Measurements from ENCODE around the gene GPX1.

The GPX1 gene

DNA sequence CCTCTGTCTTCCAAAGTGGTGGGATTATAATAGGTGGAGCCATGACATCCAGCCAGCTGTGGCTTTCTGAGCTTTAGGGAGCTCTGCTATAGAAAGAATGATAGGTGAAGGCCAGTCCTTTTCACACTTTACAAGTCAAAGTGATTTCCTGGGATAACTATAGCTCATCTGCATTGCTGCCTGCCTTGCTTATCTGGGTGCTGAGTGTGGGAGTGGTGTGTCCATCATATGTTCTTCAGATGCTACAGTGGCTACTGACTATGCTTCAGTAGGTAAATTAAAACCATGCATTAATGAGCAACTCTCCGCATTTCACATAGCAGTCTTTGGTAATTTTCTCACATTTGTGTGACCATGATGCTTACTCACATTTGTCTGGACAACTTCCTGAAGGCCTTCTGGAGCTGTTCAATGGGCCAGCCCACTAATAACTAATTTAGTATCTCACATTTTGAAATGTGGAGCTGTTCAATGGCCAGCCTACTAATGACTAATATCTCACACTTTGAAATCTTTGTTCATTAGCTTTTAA, 30.2 kb upstream of the GPX1 start:
- Histone ChIP-seq H3K9me3 (no peaks in the 10 kb centered on the region), H3K27ac (no peak overlapping the region), H3K4me3 (no peak overlapping the region), H3K9ac (no peak overlapping the region), H4K20me1 (peaks cover 100% of the 10 kb centered on the region), H3K27me3 (no peaks in the 10 kb centered on the region), H3K4me2 (peak overlapping the region; percentile 1; the same call in 1 of the 2 replicates), H3K4me1 (peaks cover 44% of the 10 kb centered on the region), H3K36me3 (peaks cover 80% of the 10 kb centered on the region)
- TF ChIP-seq Cebpa-rat (IDR thresholded peaks at IDR 0.05) = no peak

DNA sequence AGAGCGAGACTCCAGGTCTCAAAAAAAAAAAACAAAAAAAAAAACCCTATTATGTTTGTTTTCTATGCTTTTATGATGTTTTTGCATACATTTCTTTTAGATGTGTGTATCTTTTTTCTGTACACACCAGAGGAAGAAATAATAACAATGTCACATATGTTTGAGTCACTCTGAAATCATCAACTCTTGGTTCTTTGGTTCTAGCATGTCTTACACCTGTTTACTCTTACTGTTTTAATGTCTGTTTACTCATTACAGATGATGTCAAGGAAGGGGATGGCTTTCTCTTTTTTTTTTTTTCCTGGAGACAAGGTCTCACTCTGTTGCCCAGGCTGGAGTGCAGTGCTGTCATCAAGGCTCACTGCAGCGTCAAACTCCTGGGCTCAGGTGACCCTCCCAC, 29.6 kb upstream of the GPX1 start:
- Histone ChIP-seq H3K36me3 (peaks cover 80% of the 10 kb centered on the region), H3K4me3 (no peak overlapping the region), H4K20me1 (peaks cover 100% of the 10 kb centered on the region), H3K9me3 (no peaks in the 10 kb centered on the region), H3K4me2 (no peak overlapping the region; the same call in 1 of the 2 replicates), H3K4me1 (peaks cover 38% of the 10 kb centered on the region), H3K9ac (no peak overlapping the region), H3K27ac (no peak overlapping the region), H3K27me3 (no peaks in the 10 kb centered on the region)
- TF ChIP-seq Cebpa-rat (IDR thresholded peaks at IDR 0.05) = no peak

DNA sequence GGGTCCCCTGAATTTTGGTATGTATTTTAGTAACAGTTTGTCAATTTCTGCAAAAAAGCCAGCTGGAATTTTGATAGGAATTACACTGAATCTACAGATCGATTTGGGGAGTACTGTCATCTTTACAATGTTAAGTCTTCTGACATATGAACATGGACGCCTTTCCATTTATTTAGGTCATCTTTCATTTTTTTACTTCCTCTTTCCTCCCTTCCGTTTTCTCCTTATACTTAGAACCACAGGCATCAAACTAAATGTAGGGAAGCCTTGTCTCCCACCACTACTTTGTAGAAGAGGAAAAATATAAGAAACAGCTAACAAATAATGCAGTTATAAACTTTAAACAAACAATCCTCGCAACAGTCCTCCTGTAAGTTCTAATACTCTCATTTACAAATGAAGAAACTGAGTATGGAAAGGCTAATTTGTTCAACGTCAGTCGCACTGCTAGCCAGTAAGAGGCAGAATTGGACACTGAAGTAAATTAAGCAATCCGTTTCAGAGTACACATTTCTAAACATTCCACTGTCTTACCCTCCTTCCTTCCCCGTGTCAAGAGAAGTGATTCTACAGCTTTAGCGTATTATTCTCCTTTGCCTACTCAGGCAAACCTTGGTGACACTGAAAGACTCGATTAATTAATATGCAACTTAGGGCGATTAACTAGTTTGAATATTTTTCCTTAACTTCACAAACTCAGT, 28.1 kb upstream of the GPX1 start:
- Histone ChIP-seq H3K4me3 (no peak overlapping the region), H3K27me3 (no peaks in the 10 kb centered on the region), H3K9ac (0 out of 2 replicates have a peak overlapping the region, but pooled peaks have one; percentile 34), H3K36me3 (peaks cover 80% of the 10 kb centered on the region), H3K9me3 (0 out of 2 replicates have a peak, but pooled peaks cover 3% of the 10 kb centered on the region), H4K20me1 (peaks cover 100% of the 10 kb centered on the region), H3K4me1 (peaks cover 37% of the 10 kb centered on the region), H3K27ac (peak overlapping the region; percentile 25; the same call in 1 of the 2 replicates), H3K4me2 (peak overlapping the region; percentile 78)
- TF ChIP-seq Cebpa-rat (IDR thresholded peaks at IDR 0.05) = no peak

DNA sequence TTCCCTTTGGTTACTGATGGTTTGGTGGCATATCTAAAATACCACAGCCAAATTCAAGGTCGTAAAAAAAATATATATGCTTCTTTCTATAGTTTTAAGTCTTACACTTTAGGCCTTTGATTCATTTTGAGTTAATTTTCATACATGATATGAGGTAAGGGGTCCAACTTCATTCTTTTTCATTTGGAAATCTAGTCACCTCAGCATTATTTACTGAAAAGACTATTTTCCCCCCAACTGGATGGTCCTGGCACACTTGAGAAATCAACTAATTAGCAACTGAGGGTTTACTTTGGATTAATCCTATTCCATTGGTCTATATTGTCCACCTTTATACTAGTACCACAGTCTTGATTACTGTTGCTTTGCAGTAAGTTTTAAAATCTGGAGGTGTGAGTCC, 27.5 kb upstream of the GPX1 start:
- H3K36me3 ChIP-seq = peaks cover 80% of the 10 kb centered on the region
- H3K27ac ChIP-seq = no peak overlapping the region
- peaks cover 100% of the 10 kb centered on the region for H4K20me1 ChIP-seq
- no peak overlapping the region for H3K4me3 ChIP-seq
- H3K4me1 ChIP-seq = peaks cover 37% of the 10 kb centered on the region
- H3K9me3 ChIP-seq = 0 out of 2 replicates have a peak, but pooled peaks cover 5% of the 10 kb centered on the region
- peak overlapping the region; percentile 78 for H3K4me2 ChIP-seq
- H3K27me3 ChIP-seq = no peaks in the 10 kb centered on the region
- H3K9ac ChIP-seq = no peak overlapping the region
- TF ChIP-seq Cebpa-rat (IDR thresholded peaks at IDR 0.05) = no peak

DNA sequence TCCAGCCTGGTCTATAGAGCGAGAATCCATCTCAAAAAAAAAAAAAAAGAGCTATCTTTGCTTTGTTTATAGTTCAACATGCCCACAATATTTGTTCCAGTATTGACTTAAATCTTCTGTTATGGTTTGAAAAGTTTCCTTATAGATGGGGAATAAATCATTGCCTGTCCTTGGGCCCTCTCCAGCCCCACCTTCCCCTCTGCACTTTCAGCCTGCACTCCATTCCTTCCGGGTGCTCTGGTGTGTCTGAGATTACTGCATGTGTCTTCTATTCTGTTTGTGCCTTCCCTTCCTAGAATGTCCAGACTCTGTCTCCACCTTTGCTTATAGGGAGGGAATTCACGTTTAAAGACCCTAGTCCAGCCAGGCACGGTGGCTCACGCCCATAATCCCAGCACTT, 25.2 kb upstream of the GPX1 start:
- peaks cover 100% of the 10 kb centered on the region for H4K20me1 ChIP-seq
- H3K4me3 ChIP-seq = no peak overlapping the region
- H3K9me3 ChIP-seq = peaks cover 21% of the 10 kb centered on the region
- no peak for TF ChIP-seq Cebpa-rat (IDR thresholded peaks at IDR 0.05)
- H3K36me3 ChIP-seq = peaks cover 74% of the 10 kb centered on the region
- H3K4me2 ChIP-seq = no peak overlapping the region
- H3K27me3 ChIP-seq = no peaks in the 10 kb centered on the region
- H3K9ac ChIP-seq = no peak overlapping the region
- H3K4me1 ChIP-seq = peaks cover 33% of the 10 kb centered on the region
- no peak overlapping the region for H3K27ac ChIP-seq

DNA sequence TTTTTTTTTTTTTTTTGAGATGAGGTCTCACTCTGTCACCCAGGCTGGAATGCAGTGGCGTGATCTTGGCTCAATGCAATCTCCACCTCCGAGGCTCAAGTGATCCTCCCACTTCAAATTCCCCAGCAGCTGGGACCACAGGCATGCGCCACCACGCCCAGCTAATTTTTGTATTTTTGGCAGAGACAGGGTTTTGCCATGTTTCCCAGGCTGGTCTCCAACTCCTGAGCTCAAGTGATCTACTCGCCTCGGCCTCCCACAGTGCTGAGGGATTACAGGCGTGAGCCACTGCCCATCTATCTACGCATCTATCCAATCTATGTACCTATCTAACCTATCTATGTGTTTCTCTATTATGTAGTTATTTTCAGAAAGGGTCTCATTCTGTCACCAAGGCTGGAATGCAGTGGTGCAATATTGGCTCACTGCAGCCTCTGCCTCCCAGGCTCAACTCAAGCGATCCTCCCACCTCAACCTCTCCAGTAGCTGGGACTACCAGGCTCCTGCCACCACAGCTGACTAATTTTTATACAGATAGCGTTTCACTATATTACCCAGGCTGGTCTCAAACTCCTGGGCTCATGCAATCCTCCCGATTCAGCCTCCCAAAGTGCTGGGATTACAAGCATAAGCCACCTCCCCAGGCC, 20.2 kb upstream of the GPX1 start:
- Histone ChIP-seq H3K4me1 (peaks cover 23% of the 10 kb centered on the region), H3K9me3 (peaks cover 35% of the 10 kb centered on the region), H3K36me3 (peaks cover 93% of the 10 kb centered on the region), H3K27ac (no peak overlapping the region), H3K4me3 (no peak overlapping the region), H3K9ac (no peak overlapping the region), H3K27me3 (no peaks in the 10 kb centered on the region), H4K20me1 (peaks cover 100% of the 10 kb centered on the region), H3K4me2 (0 out of 2 replicates have a peak overlapping the region, but pooled peaks have one; percentile 55)
- TF ChIP-seq Cebpa-rat (IDR thresholded peaks at IDR 0.05) = no peak

DNA sequence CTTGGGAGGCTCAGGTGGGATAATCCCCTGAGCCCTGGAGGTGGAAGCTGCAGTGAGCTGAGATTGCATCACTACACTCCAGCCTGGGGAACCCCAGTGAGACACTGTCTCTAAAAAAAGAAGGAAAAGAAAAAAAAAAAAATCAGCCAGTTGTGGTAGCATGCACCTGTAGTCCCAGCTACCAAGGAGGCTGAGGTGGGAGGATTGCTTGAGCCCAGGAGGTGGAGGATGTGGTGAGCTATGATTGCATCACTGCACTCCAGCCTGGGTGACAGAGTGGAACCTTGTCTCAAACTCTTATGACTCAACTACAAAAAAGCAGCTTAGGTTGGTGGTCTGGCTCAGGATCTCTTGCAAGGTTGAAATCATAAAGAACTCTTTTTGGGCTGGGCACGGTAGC, 19.3 kb upstream of the GPX1 start:
- Histone ChIP-seq H3K9ac (no peak overlapping the region), H3K27me3 (no peaks in the 10 kb centered on the region), H3K4me3 (no peak overlapping the region), H3K9me3 (peaks cover 35% of the 10 kb centered on the region), H3K4me2 (peak overlapping the region; percentile 55), H3K4me1 (peaks cover 23% of the 10 kb centered on the region), H3K27ac (peak overlapping the region; percentile 45), H3K36me3 (peaks cover 93% of the 10 kb centered on the region), H4K20me1 (peaks cover 100% of the 10 kb centered on the region)
- TF ChIP-seq Cebpa-rat (IDR thresholded peaks at IDR 0.05) = peak; percentile 90

DNA sequence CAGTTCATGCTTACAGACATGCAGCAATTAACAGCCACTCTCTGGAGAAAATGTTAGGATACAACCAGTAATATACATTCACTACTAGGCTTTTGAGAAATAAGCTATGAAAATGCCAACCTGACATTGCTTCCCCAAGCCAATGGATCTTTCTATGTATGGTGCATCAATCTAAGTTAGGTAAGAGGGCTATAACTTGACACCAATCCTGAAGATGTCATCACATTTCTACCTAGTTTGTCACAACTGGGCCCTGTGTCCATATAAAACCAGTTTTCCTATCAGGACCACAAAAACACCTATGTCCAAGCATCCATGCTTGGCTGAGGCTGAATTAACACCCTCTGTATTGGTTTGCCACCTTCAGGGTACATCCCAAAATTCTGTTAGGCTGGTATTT, 13.8 kb upstream of the GPX1 start:
- no peak overlapping the region for H3K4me3 ChIP-seq
- no peak overlapping the region for H3K4me2 ChIP-seq
- peaks cover 100% of the 10 kb centered on the region for H3K36me3 ChIP-seq
- H3K27me3 ChIP-seq = no peaks in the 10 kb centered on the region
- peaks cover under 1% of the 10 kb centered on the region; the same call in 1 of the 2 replicates for H3K9me3 ChIP-seq
- H3K4me1 ChIP-seq = peaks cover 4% of the 10 kb centered on the region
- no peak overlapping the region for H3K9ac ChIP-seq
- peaks cover 100% of the 10 kb centered on the region for H4K20me1 ChIP-seq
- TF ChIP-seq Cebpa-rat (IDR thresholded peaks at IDR 0.05) = no peak
- no peak overlapping the region for H3K27ac ChIP-seq

DNA sequence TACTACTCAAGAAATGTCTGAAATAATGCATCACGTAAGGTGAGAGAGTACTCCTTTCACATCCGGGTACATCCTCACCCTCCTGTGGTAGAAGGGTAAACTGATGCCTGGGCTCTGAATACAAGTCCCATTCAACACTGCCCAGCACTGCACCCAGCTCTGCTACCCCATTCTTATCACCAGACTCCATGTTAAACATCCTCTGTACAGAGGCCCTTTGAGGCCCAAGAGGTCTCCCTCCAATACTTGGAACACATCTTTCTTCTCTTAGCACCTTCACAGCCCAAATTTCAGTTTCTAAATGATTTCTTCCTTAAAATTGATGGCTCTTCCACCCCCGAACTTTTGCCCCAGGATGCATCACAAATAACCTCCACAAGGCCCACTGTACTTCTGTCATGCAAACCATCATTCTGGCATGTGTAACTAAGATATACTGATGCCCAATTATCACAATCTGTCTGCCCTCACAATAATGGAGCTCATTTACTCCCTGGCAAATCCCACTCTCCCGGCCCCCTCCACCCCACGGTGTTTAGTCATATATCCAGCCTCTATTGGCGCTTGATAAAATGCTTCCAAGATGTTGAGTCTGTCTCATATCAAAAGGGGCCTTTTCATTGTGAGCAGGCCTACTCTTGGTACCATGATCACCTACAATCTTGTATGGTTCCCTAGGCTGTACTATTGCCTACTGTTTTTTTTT, 12.6 kb upstream of the GPX1 start:
- TF ChIP-seq Cebpa-rat (IDR thresholded peaks at IDR 0.05) = no peak
- no peaks in the 10 kb centered on the region; the same call in 1 of the 2 replicates for H3K9me3 ChIP-seq
- H3K27me3 ChIP-seq = no peaks in the 10 kb centered on the region
- H4K20me1 ChIP-seq = peaks cover 100% of the 10 kb centered on the region
- no peak overlapping the region for H3K4me3 ChIP-seq
- H3K4me1 ChIP-seq = no peaks in the 10 kb centered on the region
- H3K4me2 ChIP-seq = no peak overlapping the region
- H3K9ac ChIP-seq = no peak overlapping the region
- H3K36me3 ChIP-seq = peaks cover 100% of the 10 kb centered on the region
- H3K27ac ChIP-seq = no peak overlapping the region

Measured in BLaER1 (cell line).